ENCODE data around the gene EEF1AKMT2. TPM values are rescaled to one million over a fixed set of nuclear protein-coding genes. Genes with fewer than 3 reads are reported as not detected.

The EEF1AKMT2 gene
- total RNA-seq: 10 to 100 TPM; 12.5 to 20.6 (median 20.1) TPM
- 27.8 TPM for total RNA-seq (2013)

- H3K27ac Mint-ChIP-seq: peak within 1 kb of the TSS; percentile 91 to 98
- DNase-seq (peak; percentile 81 to 90), ATAC-seq (peak; percentile 96 to 98 (median 96))
- peaks cover 23 to 26% of the 10 kb centered on the region in 2 donors for H3K4me1 Mint-ChIP-seq
- TF ChIP-seq, protein P1, sequence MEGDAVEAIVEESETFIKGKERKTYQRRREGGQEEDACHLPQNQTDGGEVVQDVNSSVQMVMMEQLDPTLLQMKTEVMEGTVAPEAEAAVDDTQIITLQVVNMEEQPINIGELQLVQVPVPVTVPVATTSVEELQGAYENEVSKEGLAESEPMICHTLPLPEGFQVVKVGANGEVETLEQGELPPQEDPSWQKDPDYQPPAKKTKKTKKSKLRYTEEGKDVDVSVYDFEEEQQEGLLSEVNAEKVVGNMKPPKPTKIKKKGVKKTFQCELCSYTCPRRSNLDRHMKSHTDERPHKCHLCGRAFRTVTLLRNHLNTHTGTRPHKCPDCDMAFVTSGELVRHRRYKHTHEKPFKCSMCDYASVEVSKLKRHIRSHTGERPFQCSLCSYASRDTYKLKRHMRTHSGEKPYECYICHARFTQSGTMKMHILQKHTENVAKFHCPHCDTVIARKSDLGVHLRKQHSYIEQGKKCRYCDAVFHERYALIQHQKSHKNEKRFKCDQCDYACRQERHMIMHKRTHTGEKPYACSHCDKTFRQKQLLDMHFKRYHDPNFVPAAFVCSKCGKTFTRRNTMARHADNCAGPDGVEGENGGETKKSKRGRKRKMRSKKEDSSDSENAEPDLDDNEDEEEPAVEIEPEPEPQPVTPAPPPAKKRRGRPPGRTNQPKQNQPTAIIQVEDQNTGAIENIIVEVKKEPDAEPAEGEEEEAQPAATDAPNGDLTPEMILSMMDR (IDR thresholded peaks at IDR 0.05): peak; percentile 31
- H3K9me3 Mint-ChIP-seq: no peaks in the 10 kb centered on the region
- H3K4me1 ChIP-seq (ENCODE audit: control insufficient read depth, insufficient read depth, low read length): peaks cover 24% of the 10 kb centered on the region
- H3K27me3 Mint-ChIP-seq (ENCODE audit: low read depth in 2 of 2): no peaks in the 10 kb centered on the region
- H3K36me3 Mint-ChIP-seq: no peaks in the 10 kb centered on the region
- intact Hi-C loops (cut with micrococcal nuclease): loop anchor here (1.0 to 5.0 kb wide), 3 partner anchors 10 to 174 kb away; partner anchors contain the start of genes ABRAXAS2 and FAM53B
- under 1% methylated on average over 79 of the region's 79 CpGs for WGBS (ENCODE audit: insufficient coverage)
- peak within 1 kb of the TSS; percentile 98 for H3K4me3 ChIP-seq (ENCODE audit: low read length)
- H3K9me3 ChIP-seq (ENCODE audit: control insufficient read depth, insufficient read depth, low read length): no peaks in the 10 kb centered on the region
- H3K27me3 ChIP-seq (ENCODE audit: control insufficient read depth, insufficient read depth, low read length): no peaks in the 10 kb centered on the region
- peak within 1 kb of the TSS; percentile 84 for H3K27ac ChIP-seq (ENCODE audit: low read length)
- H3K4me3 Mint-ChIP-seq: peak within 1 kb of the TSS; percentile 98
- H3K36me3 ChIP-seq (ENCODE audit: control insufficient read depth, insufficient read depth, low read length): peaks cover 9% of the 10 kb centered on the region
Observed at GRCh38 chr10:124791547-124792348, at the start of gene EEF1AKMT2. TSS of gene EEF1AKMT2 (minus strand) at chr10:124791887. CDS start at chr10:124791833, 54 bp downstream.

- no peaks in the 10 kb centered on the region for H3K4me1 ChIP-seq (ENCODE audit: control insufficient read depth, insufficient read depth, low read length)
- intact Hi-C loops (cut with micrococcal nuclease): no loop called here
- Mint-ChIP-seq H3K27me3 (ENCODE audit: low read depth in 2 of 2) (no peaks in the 10 kb centered on the region), H3K4me1 (no peaks in the 10 kb centered on the region), H3K36me3 (peaks cover 7% of the 10 kb centered on the region), H3K4me3 (no peak overlapping the region), H3K27ac (no peak overlapping the region), H3K9me3 (no peaks in the 10 kb centered on the region)
- 97% methylated on average over 2 of the region's 2 CpGs for WGBS (ENCODE audit: insufficient coverage)
- H3K4me3 ChIP-seq (ENCODE audit: low read length): no peak overlapping the region
- TF ChIP-seq, protein P1 (IDR thresholded peaks at IDR 0.05): no peak
- H3K36me3 ChIP-seq (ENCODE audit: control insufficient read depth, insufficient read depth, low read length): peaks cover 28% of the 10 kb centered on the region
- no peaks in the 10 kb centered on the region for H3K27me3 ChIP-seq (ENCODE audit: control insufficient read depth, insufficient read depth, low read length)
- H3K27ac ChIP-seq (ENCODE audit: low read length): no peak overlapping the region
- DNase-seq (no peak), ATAC-seq (no peak)
- H3K9me3 ChIP-seq (ENCODE audit: control insufficient read depth, insufficient read depth, low read length): no peaks in the 10 kb centered on the region
Observed at GRCh38 chr10:124837687-124838086, 46.0 kb upstream of the EEF1AKMT2 start.

- H3K27me3 Mint-ChIP-seq (ENCODE audit: low read depth in 2 of 2): no peaks in the 10 kb centered on the region
- H3K4me3 Mint-ChIP-seq: no peak overlapping the region
- H3K36me3 Mint-ChIP-seq: peaks cover 12% of the 10 kb centered on the region
- intact Hi-C loops (cut with micrococcal nuclease): no loop called here
- Histone ChIP-seq H3K9me3 (ENCODE audit: control insufficient read depth, insufficient read depth, low read length) (no peaks in the 10 kb centered on the region), H3K27me3 (ENCODE audit: control insufficient read depth, insufficient read depth, low read length) (no peaks in the 10 kb centered on the region), H3K36me3 (ENCODE audit: control insufficient read depth, insufficient read depth, low read length) (peaks cover 77% of the 10 kb centered on the region), H3K27ac (ENCODE audit: low read length) (no peak overlapping the region), H3K4me1 (ENCODE audit: control insufficient read depth, insufficient read depth, low read length) (no peaks in the 10 kb centered on the region), H3K4me3 (ENCODE audit: low read length) (no peak overlapping the region)
- no peak for DNase-seq
- 98% methylated on average over 3 of the region's 3 CpGs for WGBS (ENCODE audit: insufficient coverage)
- no peaks in the 10 kb centered on the region for H3K9me3 Mint-ChIP-seq
- ATAC-seq: no peak
- no peak overlapping the region for H3K27ac Mint-ChIP-seq
- no peaks in the 10 kb centered on the region for H3K4me1 Mint-ChIP-seq
- TF ChIP-seq, protein P1 (IDR thresholded peaks at IDR 0.05): no peak
Observed at GRCh38 chr10:124831116-124831515, 39.4 kb upstream of the EEF1AKMT2 start.
